Mesendoderm (in vitro differentiated cells): Measurements from ENCODE around the gene MAP3K10. TPM values are rescaled to one million over a fixed set of nuclear protein-coding genes. Genes with fewer than 3 reads are reported as not detected.

Experiments used
- DNase-seq: peaks from one replicate; pipeline ENCODE4 v3.0.0; 2013
- H2AK5ac ChIP-seq: 2 replicates; pipeline ENCODE4 v1.6.1; 2013; ENCODE audit warnings: low read length, inconsistent platforms
- H2BK120ac ChIP-seq: 2 replicates; pipeline ENCODE4 v1.6.1; 2013; ENCODE audit warnings: low read depth, mild to moderate bottlenecking, low read length, moderate library complexity, mixed read lengths
- H2BK15ac ChIP-seq: replicated peaks from 2 replicates; pipeline ENCODE4 v1.6.1; 2013; ENCODE audit warnings: low read depth, mild to moderate bottlenecking, moderate library complexity
- H2BK5ac ChIP-seq: 2 replicates; pipeline ENCODE4 v1.6.1; 2013; ENCODE audit warnings: low read length, inconsistent platforms
- H3K18ac ChIP-seq: 2 replicates; pipeline ENCODE4 v1.6.1; 2013; ENCODE audit warnings: mild to moderate bottlenecking, low read length, mixed read lengths
- H3K23ac ChIP-seq: one replicate; pipeline ENCODE4 v1.6.1; 2013; ENCODE audit warnings: low read length
- H3K27ac ChIP-seq: 2 replicates; pipeline ENCODE4 v1.5.1; 2013; ENCODE audit warnings: low read depth, mild to moderate bottlenecking, inconsistent platforms, low read length, moderate library complexity
- H3K27me3 ChIP-seq: 2 replicates; pipeline ENCODE4 v1.6.1; 2013; ENCODE audit warnings: low read length, control low read depth, mild to moderate bottlenecking, inconsistent platforms; ENCODE audit not compliant: insufficient read depth, poor library complexity
- H3K36me3 ChIP-seq: 2 replicates; pipeline ENCODE4 v1.6.1; 2013; ENCODE audit warnings: low read length, inconsistent platforms; ENCODE audit not compliant: control insufficient read depth, insufficient read depth
- H3K4ac ChIP-seq: one replicate; pipeline ENCODE4 v1.6.1; 2013; ENCODE audit warnings: low read depth, mild to moderate bottlenecking, low read length, moderate library complexity
- H3K4me1 ChIP-seq: 2 replicates; pipeline ENCODE4 v1.6.1; 2013; ENCODE audit warnings: low read depth, low read length, inconsistent platforms; ENCODE audit not compliant: control insufficient read depth
- H3K4me2 ChIP-seq: 2 replicates; pipeline ENCODE4 v1.6.1; 2013; ENCODE audit warnings: low read length
- H3K4me3 ChIP-seq: 2 replicates; pipeline ENCODE4 v1.5.1; 2013; ENCODE audit warnings: mild to moderate bottlenecking, low read length
- H3K56ac ChIP-seq: one replicate; pipeline ENCODE4 v1.6.1; 2013; ENCODE audit warnings: low read length
- H3K79me1 ChIP-seq: 2 replicates; pipeline ENCODE4 v1.6.1; 2013; ENCODE audit warnings: low read length, inconsistent platforms
- H3K79me2 ChIP-seq: 2 replicates; pipeline ENCODE4 v1.6.1; 2013; ENCODE audit warnings: mild to moderate bottlenecking, low read length; ENCODE audit not compliant: control insufficient read depth, insufficient read depth
- H3K9ac ChIP-seq: 2 replicates; pipeline ENCODE4 v1.6.1; 2013; ENCODE audit warnings: low read length, inconsistent platforms
- H4K5ac ChIP-seq: one replicate; pipeline ENCODE4 v1.6.1; 2013; ENCODE audit warnings: low read length
- H4K8ac ChIP-seq: one replicate; pipeline ENCODE4 v1.6.1; 2013; ENCODE audit warnings: low read depth, mild to moderate bottlenecking, control low read depth, low read length, moderate library complexity
- WGBS: extraction: QIAGEN DNeasy Blood & Tissue Kit; methylation state at CpG from one replicate; pipeline ENCODE4 v1.1.7; 2013; ENCODE audit warnings: low lambda C conversion rate, missing lambda C conversion rate; ENCODE audit not compliant: insufficient coverage; ENCODE audit errors: extremely low coverage; 5-methylcytosine and 5-hydroxymethylcytosine counted together
- polyA plus RNA-seq, 2 experiments: library from polyadenylated mRNA; stranded (reverse); fragments of 200-250 nt; gene quantifications; one replicate each; pipeline ENCODE4 v1.2.3, GENCODE V29; 2013

Gene MAP3K10
- polyA plus RNA-seq (2013, experiment 1 of 2), result 5.2 TPM
- 5.7 TPM for polyA plus RNA-seq (2013, experiment 2 of 2)

GRCh38 chr19:40190891-40191835 lies at the start of gene MAP3K10:
Gene MAP3K10 (plus strand): TSS chr19:40191426. CDS start chr19:40192032, 606 bp downstream.
- WGBS, result no CpG with 5 or more reads among the region's 116 CpGs
- H3K79me2 ChIP-seq, result no peaks in the 10 kb centered on the region
- H3K4me2 ChIP-seq, result peak within 1 kb of the TSS; percentile 78
- H3K4me1 ChIP-seq, result peaks cover 3% of the 10 kb centered on the region
- no peaks in the 10 kb centered on the region for H3K79me1 ChIP-seq
- no peak within 1 kb of the TSS for H2BK120ac ChIP-seq
- no peak within 1 kb of the TSS for H2AK5ac ChIP-seq
- H3K4ac ChIP-seq, result no peak within 1 kb of the TSS
- H3K18ac ChIP-seq, result peak within 1 kb of the TSS; percentile 86
- H2BK5ac ChIP-seq, result no peak within 1 kb of the TSS
- H3K23ac ChIP-seq, result no peak within 1 kb of the TSS
- peak within 1 kb of the TSS; percentile 67 for H4K8ac ChIP-seq
- no peak within 1 kb of the TSS for H3K27ac ChIP-seq
- no peaks in the 10 kb centered on the region for H3K36me3 ChIP-seq
- H3K9ac ChIP-seq, result peak within 1 kb of the TSS; percentile 86
- H4K5ac ChIP-seq, result no peak within 1 kb of the TSS
- H3K56ac ChIP-seq, result peak within 1 kb of the TSS; percentile 93
- H3K4me3 ChIP-seq, result peak within 1 kb of the TSS; percentile 78
- no peak within 1 kb of the TSS for H2BK15ac ChIP-seq
- no peaks in the 10 kb centered on the region for H3K27me3 ChIP-seq
- peak; percentile 54 for DNase-seq

- no peak overlapping the region for H3K27ac ChIP-seq
- no peak overlapping the region for H3K23ac ChIP-seq
- H3K4ac ChIP-seq, result no peak overlapping the region
- DNase-seq, result no peak
- H2AK5ac ChIP-seq, result no peak overlapping the region
- H3K79me2 ChIP-seq, result no peaks in the 10 kb centered on the region
- no peak overlapping the region for H3K4me2 ChIP-seq
- no peak overlapping the region for H3K56ac ChIP-seq
- no peaks in the 10 kb centered on the region for H3K79me1 ChIP-seq
- H3K4me3 ChIP-seq, result no peak overlapping the region
- H2BK120ac ChIP-seq, result no peak overlapping the region
- H2BK5ac ChIP-seq, result no peak overlapping the region
- WGBS, result no CpG with 5 or more reads among the region's 3 CpGs
- no peak overlapping the region for H4K8ac ChIP-seq
- H4K5ac ChIP-seq, result no peak overlapping the region
- no peaks in the 10 kb centered on the region for H3K27me3 ChIP-seq
- H3K36me3 ChIP-seq, result no peaks in the 10 kb centered on the region
- no peak overlapping the region for H3K9ac ChIP-seq
- no peak overlapping the region for H3K18ac ChIP-seq
- no peaks in the 10 kb centered on the region for H3K4me1 ChIP-seq
- H2BK15ac ChIP-seq, result no peak overlapping the region
These were observed 49.7 kb upstream of the MAP3K10 start for GRCh38 chr19:40141551-40141950.

GRCh38 chr19:40143612-40144011 lies 47.6 kb upstream of the MAP3K10 start:
- no peak overlapping the region for H3K4ac ChIP-seq
- no peak overlapping the region for H2BK120ac ChIP-seq
- H4K5ac ChIP-seq, result no peak overlapping the region
- no peaks in the 10 kb centered on the region for H3K79me2 ChIP-seq
- no peaks in the 10 kb centered on the region for H3K4me1 ChIP-seq
- no peak overlapping the region for H3K27ac ChIP-seq
- WGBS, result no CpG with 5 or more reads among the region's 5 CpGs
- no peak overlapping the region for H4K8ac ChIP-seq
- H3K9ac ChIP-seq, result no peak overlapping the region
- no peak overlapping the region for H3K23ac ChIP-seq
- DNase-seq, result no peak
- no peak overlapping the region for H3K56ac ChIP-seq
- no peak overlapping the region for H2BK15ac ChIP-seq
- no peak overlapping the region for H3K4me3 ChIP-seq
- H2BK5ac ChIP-seq, result no peak overlapping the region
- no peaks in the 10 kb centered on the region for H3K79me1 ChIP-seq
- H3K4me2 ChIP-seq, result no peak overlapping the region
- no peaks in the 10 kb centered on the region for H3K27me3 ChIP-seq
- H2AK5ac ChIP-seq, result no peak overlapping the region
- no peaks in the 10 kb centered on the region for H3K36me3 ChIP-seq
- no peak overlapping the region for H3K18ac ChIP-seq

GRCh38 chr19:40144151-40144550 lies 47.1 kb upstream of the MAP3K10 start:
- no CpG with 5 or more reads among the region's 5 CpGs for WGBS
- H3K4ac ChIP-seq, result no peak overlapping the region
- no peaks in the 10 kb centered on the region for H3K36me3 ChIP-seq
- no peak overlapping the region for H2BK15ac ChIP-seq
- no peak overlapping the region for H2AK5ac ChIP-seq
- H3K4me3 ChIP-seq, result no peak overlapping the region
- H3K23ac ChIP-seq, result no peak overlapping the region
- no peak for DNase-seq
- H2BK5ac ChIP-seq, result no peak overlapping the region
- no peak overlapping the region for H4K5ac ChIP-seq
- H3K4me1 ChIP-seq, result no peaks in the 10 kb centered on the region
- H3K27ac ChIP-seq, result no peak overlapping the region
- no peak overlapping the region for H3K9ac ChIP-seq
- H3K27me3 ChIP-seq, result no peaks in the 10 kb centered on the region
- no peaks in the 10 kb centered on the region for H3K79me2 ChIP-seq
- H3K79me1 ChIP-seq, result no peaks in the 10 kb centered on the region
- no peak overlapping the region for H3K56ac ChIP-seq
- no peak overlapping the region for H3K4me2 ChIP-seq
- no peak overlapping the region for H3K18ac ChIP-seq
- no peak overlapping the region for H4K8ac ChIP-seq
- H2BK120ac ChIP-seq, result no peak overlapping the region

- no peak overlapping the region for H2AK5ac ChIP-seq
- no peak overlapping the region for H2BK15ac ChIP-seq
- no peaks in the 10 kb centered on the region for H3K79me1 ChIP-seq
- no peak overlapping the region for H2BK120ac ChIP-seq
- no peak overlapping the region for H3K4me3 ChIP-seq
- no peak overlapping the region for H4K8ac ChIP-seq
- no peaks in the 10 kb centered on the region for H3K27me3 ChIP-seq
- H3K18ac ChIP-seq, result no peak overlapping the region
- no peak overlapping the region for H2BK5ac ChIP-seq
- no peak overlapping the region for H3K27ac ChIP-seq
- H4K5ac ChIP-seq, result no peak overlapping the region
- no peaks in the 10 kb centered on the region for H3K79me2 ChIP-seq
- no CpG with 5 or more reads among the region's 5 CpGs for WGBS
- no peak overlapping the region for H3K56ac ChIP-seq
- DNase-seq, result no peak
- no peak overlapping the region for H3K9ac ChIP-seq
- no peak overlapping the region for H3K4ac ChIP-seq
- H3K23ac ChIP-seq, result no peak overlapping the region
- H3K4me1 ChIP-seq, result no peaks in the 10 kb centered on the region
- no peak overlapping the region for H3K4me2 ChIP-seq
- no peaks in the 10 kb centered on the region for H3K36me3 ChIP-seq
These were observed 46.1 kb upstream of the MAP3K10 start for GRCh38 chr19:40144947-40145748.
